Adrenal gland (tissue), 12 donors: ENCODE data around the gene TTLL5. TPM values are rescaled to one million over a fixed set of nuclear protein-coding genes. Genes with fewer than 3 reads are reported as not detected.
A peak's percentile ranks its signal among the peaks of the same experiment; 100 is the strongest.

ENCODE experiments used
- DNase-seq, 7 donors: peaks; one replicate each; pipeline ENCODE4 v3.0.0-alpha.2; 2019 to 2020
- H3K27ac ChIP-seq, 5 donors: fragments of 200-600 bp; sonication (generic) in 4 of 5; 1 replicate in 3 of 5; 2 replicates in 2 of 5; pipeline versions ENCODE4 v1.5.1 to v1.8.0; 2016 to 2020; ENCODE audit warnings: mild to moderate bottlenecking in 1 of 5
- H3K27me3 ChIP-seq: fragments of 200-600 bp; 2 replicates; pipeline ENCODE4 v1.8.0; 2021
- H3K36me3 ChIP-seq, 2 donors: fragments of 200-600 bp; replicated peaks in 1 of 2; 1 replicate in 1 of 2; 2 replicates in 1 of 2; pipeline versions ENCODE4 v1.5.1 to v1.8.0; 2018 to 2022
- H3K4me1 ChIP-seq, 2 donors: fragments of 200-600 bp; replicated peaks in 1 of 2; 1 replicate in 1 of 2; 2 replicates in 1 of 2; pipeline versions ENCODE4 v1.5.1 to v1.8.0; 2018 to 2021
- H3K4me3 ChIP-seq, 4 donors: fragments of 200-600 bp; sonication (generic) in 3 of 4; one replicate each; pipeline ENCODE4 v1.5.1; 2016 to 2018
- H3K9me3 ChIP-seq, 3 donors: fragments of 200-600 bp; sonication (generic) in 1 of 3; replicated peaks in 1 of 3; 1 replicate in 2 of 3; 2 replicates in 1 of 3; pipeline versions ENCODE4 v1.5.1 to v1.8.0; 2016 to 2021
- POLR2A ChIP-seq, 2 donors: fragments of 450-650 bp; IDR thresholded peaks; one replicate each; pipeline ENCODE4 v1.6.1; 2017; ENCODE audit warnings: antibody characterized with exemption in 2 of 2, mild to moderate bottlenecking in 2 of 2, moderate library complexity in 1 of 2
- WGBS, 4 donors: extraction: QIAGEN DNeasy Blood & Tissue Kit in 2 of 4; methylation state at CpG; one replicate each; pipeline versions ENCODE4 v1.1.5 to v1.1.7; 2013 to 2017; 5-methylcytosine and 5-hydroxymethylcytosine counted together
- intact Hi-C, 2 donors: fragments of 100-400 bp; cut with DNase I; formaldehyde crosslinking; loops; one replicate each; pipeline versions ENCODE4 v1.14.1 to v1.15.0; 2022 to 2023
- polyA plus RNA-seq, 3 donors: library from polyadenylated mRNA; stranded (reverse); fragments of 200-250 nt in 2 of 3; fragments of 350-450 nt in 1 of 3; fragmentation: Illumina TruSeq in 1 of 3; extraction: RNeasy Lipid Tissue Mini Kit (QIAGEN cat#74804) in 1 of 3; gene quantifications; one replicate each; pipeline ENCODE4 v1.2.3, GENCODE V29; 2013 to 2014
- total RNA-seq, 9 donors: library from RNA; depleted of rRNA in 4 of 9; stranded (reverse); fragments of >200 nt in 4 of 9; fragments of 120-200 nt in 1 of 9; fragmentation: NEBNext Ultra II Directional in 1 of 9; extraction: Animal tissue kit (Norgen Biotek cat#: 25700) in 1 of 9; gene quantifications; one replicate each; pipeline versions ENCODE4 v1.1.0 to v1.2.4, GENCODE V29; 2013 to 2023
- TF ChIP-seq, protein P1 (sequence below), 6 experiments: fragments of 450-650 bp in 4 of 6; fragments of 200-600 bp in 2 of 6; sonication (generic) in 1 of 6; IDR thresholded peaks; 1 replicate in 5 of 6; 2 replicates in 1 of 6; pipeline versions ENCODE4 v1.5.1 to v1.8.0; 2016 to 2021; ENCODE audit warnings: antibody characterized with exemption in 6 of 6, mild to moderate bottlenecking in 2 of 6, moderate library complexity in 1 of 6
- donor health status: healthy with polysubstance abuse.
- donor health status: Bipolar disorder and iron deficiency.
- donor health status: DM: yes; HTN: yes; CAD: no.
- donor health status: DM: no; HTN: no; CAD: no.
- donor health status: DM: no; HTN: no; CAD: no.
- donor health status: DM: yes; HTN: yes; CAD: no.

The TTLL5 gene
- total and polyA plus RNA-seq, 12 donors: 12.7 to 34.0 (median 24.1) TPM

DNA sequence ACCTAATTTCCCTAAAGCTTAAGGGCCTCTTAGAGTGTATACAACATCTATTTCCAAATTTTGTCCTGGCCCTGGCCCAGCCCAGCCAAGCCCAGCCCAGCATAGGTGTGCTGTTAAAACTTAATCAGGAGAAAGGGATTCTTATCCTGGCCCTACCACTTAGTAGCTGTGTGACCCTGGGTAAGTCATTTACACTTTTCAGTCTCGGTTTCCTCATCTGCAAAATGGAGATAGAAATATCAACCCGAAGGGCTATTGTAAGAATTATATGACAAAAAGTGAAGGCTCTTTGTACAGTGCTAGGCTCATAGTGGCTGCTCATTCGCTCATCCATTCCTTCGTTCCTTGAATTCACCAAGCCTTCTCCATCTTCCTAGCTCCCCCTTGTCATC is 812 bp upstream of the TTLL5 start:
- intact Hi-C loops: no loop called here
- H3K27ac ChIP-seq: peak overlapping the region; percentile 14 to 82 (median 69)
- no peaks in the 10 kb centered on the region for H3K27me3 ChIP-seq
- WGBS, 4 donors: 11 to 18% (median 13%) methylated on average over 4 of the region's 4 CpGs
- H3K4me1 ChIP-seq: peaks cover 18 to 46% of the 10 kb centered on the region in 2 donors
- DNase-seq: no peak
- no peaks in the 10 kb centered on the region for H3K9me3 ChIP-seq
- H3K36me3 ChIP-seq: peaks cover 0 to 7% of the 10 kb centered on the region in 2 donors
- TF ChIP-seq, protein P1, sequence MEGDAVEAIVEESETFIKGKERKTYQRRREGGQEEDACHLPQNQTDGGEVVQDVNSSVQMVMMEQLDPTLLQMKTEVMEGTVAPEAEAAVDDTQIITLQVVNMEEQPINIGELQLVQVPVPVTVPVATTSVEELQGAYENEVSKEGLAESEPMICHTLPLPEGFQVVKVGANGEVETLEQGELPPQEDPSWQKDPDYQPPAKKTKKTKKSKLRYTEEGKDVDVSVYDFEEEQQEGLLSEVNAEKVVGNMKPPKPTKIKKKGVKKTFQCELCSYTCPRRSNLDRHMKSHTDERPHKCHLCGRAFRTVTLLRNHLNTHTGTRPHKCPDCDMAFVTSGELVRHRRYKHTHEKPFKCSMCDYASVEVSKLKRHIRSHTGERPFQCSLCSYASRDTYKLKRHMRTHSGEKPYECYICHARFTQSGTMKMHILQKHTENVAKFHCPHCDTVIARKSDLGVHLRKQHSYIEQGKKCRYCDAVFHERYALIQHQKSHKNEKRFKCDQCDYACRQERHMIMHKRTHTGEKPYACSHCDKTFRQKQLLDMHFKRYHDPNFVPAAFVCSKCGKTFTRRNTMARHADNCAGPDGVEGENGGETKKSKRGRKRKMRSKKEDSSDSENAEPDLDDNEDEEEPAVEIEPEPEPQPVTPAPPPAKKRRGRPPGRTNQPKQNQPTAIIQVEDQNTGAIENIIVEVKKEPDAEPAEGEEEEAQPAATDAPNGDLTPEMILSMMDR (IDR thresholded peaks at IDR 0.05): no peak
- TF ChIP-seq POLR2A (IDR thresholded peaks at IDR 0.05): no peak
- peak overlapping the region; percentile 26 to 89 (median 40) for H3K4me3 ChIP-seq

DNA sequence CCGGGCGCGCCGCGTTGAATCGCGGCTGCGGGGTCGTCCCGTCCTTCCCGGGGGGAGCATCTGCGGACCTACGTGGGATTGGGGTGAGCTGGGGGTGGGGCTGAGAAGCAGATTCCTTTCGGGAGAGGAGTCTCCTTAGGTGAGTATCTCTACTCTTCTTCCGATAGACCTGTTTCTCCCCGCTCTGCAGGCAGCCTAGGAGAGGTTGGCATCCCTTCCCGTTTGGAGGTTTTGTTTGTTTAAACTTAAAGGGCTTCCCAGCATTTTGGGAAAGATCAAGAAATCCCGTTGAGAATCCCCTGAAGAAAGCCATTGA is 411 bp downstream of the TTLL5 start:
- H3K9me3 ChIP-seq: no peaks in the 10 kb centered on the region
- peaks cover 0 to 3% of the 10 kb centered on the region in 2 donors for H3K36me3 ChIP-seq
- intact Hi-C loops: no loop called here
- H3K4me3 ChIP-seq: peak overlapping the region; percentile 49 to 89 (median 68)
- H3K4me1 ChIP-seq: peaks cover 18 to 45% of the 10 kb centered on the region in 2 donors
- TF ChIP-seq, protein P1 (IDR thresholded peaks at IDR 0.05): no peak
- TF ChIP-seq POLR2A (IDR thresholded peaks at IDR 0.05): no peak
- no peak for DNase-seq
- WGBS, 4 donors: 0% methylated on average over 3 to 18 of the region's 18 CpGs
- H3K27ac ChIP-seq: peak overlapping the region; percentile 9 to 87 (median 69)
- H3K27me3 ChIP-seq: no peaks in the 10 kb centered on the region

DNA sequence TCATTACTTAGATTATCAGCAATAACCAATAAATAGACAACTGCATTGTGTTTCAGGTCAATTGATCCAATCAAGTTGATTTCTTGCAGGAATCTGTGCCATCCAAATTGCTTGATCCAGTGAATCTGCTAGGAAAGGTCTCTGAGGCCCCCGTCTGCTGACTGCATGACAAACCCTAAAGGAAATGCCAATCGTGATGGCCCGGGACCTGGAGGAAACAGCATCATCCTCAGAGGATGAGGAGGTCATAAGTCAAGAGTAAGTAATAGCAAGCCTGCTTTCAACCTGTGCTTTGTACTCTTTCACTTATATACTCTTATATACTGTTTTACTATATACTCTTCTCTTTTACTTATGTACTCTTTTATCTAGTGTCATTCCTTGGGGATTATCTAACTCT is 1.9 kb downstream of the TTLL5 start:
- no peak overlapping the region for H3K27ac ChIP-seq
- TF ChIP-seq, protein P1 (IDR thresholded peaks at IDR 0.05): no peak
- no peak for TF ChIP-seq POLR2A (IDR thresholded peaks at IDR 0.05)
- no peaks in the 10 kb centered on the region for H3K27me3 ChIP-seq
- intact Hi-C loops: no loop called here
- H3K4me3 ChIP-seq: no peak overlapping the region
- H3K9me3 ChIP-seq: no peaks in the 10 kb centered on the region
- DNase-seq: no peak
- 74 to 87% (median 81%) methylated on average over 3 of the region's 3 CpGs for WGBS, 4 donors
- no peaks in the 10 kb centered on the region for H3K36me3 ChIP-seq
- H3K4me1 ChIP-seq: peaks cover 18 to 31% of the 10 kb centered on the region in 2 donors

DNA sequence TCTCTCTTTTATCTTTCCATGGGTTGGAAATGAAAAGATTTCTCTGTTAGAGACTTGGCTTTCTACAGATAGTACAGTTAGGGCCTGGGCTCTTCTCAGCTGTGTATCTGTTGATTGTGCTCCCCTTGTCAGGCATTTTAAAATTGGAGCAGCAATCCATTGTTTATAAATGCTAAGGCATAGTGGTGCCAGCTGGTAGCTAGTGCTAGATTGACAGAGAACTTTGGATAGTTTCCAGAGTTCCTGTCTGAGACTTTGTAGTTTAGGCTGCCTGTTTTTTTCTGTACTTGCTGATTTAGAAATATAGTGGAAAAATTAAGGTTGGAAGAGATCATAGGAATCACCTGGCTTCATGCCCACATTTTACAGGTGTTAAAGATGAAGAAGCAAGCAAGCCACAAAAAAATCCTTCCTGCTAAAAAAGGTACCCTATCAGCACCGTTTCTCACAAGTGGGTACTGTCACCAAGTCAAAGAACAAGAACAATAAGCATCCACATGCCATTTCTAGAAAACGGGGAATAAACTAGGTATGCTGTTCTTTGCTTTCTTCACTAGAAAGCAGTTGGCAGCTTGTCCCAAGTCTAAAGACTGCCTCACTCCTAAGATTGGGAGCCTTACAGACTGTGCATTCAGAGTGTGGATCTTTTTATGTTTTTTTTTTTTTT is 6.2 kb downstream of the TTLL5 start:
- H3K4me3 ChIP-seq: no peak overlapping the region
- H3K27me3 ChIP-seq: no peaks in the 10 kb centered on the region
- H3K36me3 ChIP-seq: peaks cover 0 to 12% of the 10 kb centered on the region in 2 donors
- TF ChIP-seq POLR2A (IDR thresholded peaks at IDR 0.05): no peak
- TF ChIP-seq, protein P1 (IDR thresholded peaks at IDR 0.05): no peak
- no peak overlapping the region for H3K27ac ChIP-seq
- no peak for DNase-seq
- WGBS, 4 donors: 82 to 93% (median 88%) methylated on average over 2 of the region's 2 CpGs
- peaks cover 0 to under 1% of the 10 kb centered on the region in 2 donors for H3K4me1 ChIP-seq
- no peaks in the 10 kb centered on the region for H3K9me3 ChIP-seq
- intact Hi-C loops: no loop called here
